HepG2 (cell line): ENCODE data around the gene ARHGEF10L. TPM values are rescaled to one million over a fixed set of nuclear protein-coding genes. Genes with fewer than 3 reads are reported as not detected.

Experiments used
- AHR ChIP-seq: IDR thresholded peaks from 2 replicates; pipeline ENCODE4 v1.6.1; 2018; ENCODE audit warnings: missing genetic modification reagents, missing compliant biosample characterization
- CAMTA2 ChIP-seq: sonication (generic); formaldehyde crosslinking; IDR thresholded peaks from 2 replicates; pipeline ENCODE4 v1.4.0; 2020; ENCODE audit warnings: mild to moderate bottlenecking, missing genetic modification reagents, borderline replicate concordance
- CEBPB ChIP-seq: IDR thresholded peaks from 2 replicates; pipeline ENCODE4 v1.6.1; 2011; ENCODE audit warnings: low read depth, low read length, improper control_type of control experiment, borderline replicate concordance
- CREB1 ChIP-seq, 2 experiments: fragments of 450-650 bp in 1 of 2; IDR thresholded peaks; 2 replicates each; pipeline ENCODE4 v1.6.1; 2016 to 2017; ENCODE audit warnings: control low read depth in 1 of 2, mild to moderate bottlenecking in 1 of 2, missing compliant biosample characterization in 1 of 2, missing genetic modification characterization in 1 of 2
- DPF2 ChIP-seq: sonication (generic); formaldehyde crosslinking; IDR thresholded peaks from 2 replicates; pipeline ENCODE4 v1.4.0; 2020; ENCODE audit warnings: mild to moderate bottlenecking, low read depth, missing genetic modification reagents, borderline replicate concordance
- ELF3 ChIP-seq: IDR thresholded peaks from 2 replicates; pipeline ENCODE4 v1.6.1; 2016; ENCODE audit warnings: missing genetic modification reagents, missing compliant biosample characterization
- GZF1 ChIP-seq: sonication (generic); formaldehyde crosslinking; IDR thresholded peaks from 2 replicates; pipeline ENCODE4 v1.5.1; 2020; ENCODE audit warnings: mild to moderate bottlenecking, missing genetic modification reagents
- HDAC2 ChIP-seq: sonication (generic); formaldehyde crosslinking; IDR thresholded peaks from 2 replicates; pipeline ENCODE4 v1.4.0; 2020; ENCODE audit warnings: missing genetic modification reagents
- MAF1 ChIP-seq: sonication (generic); formaldehyde crosslinking; IDR thresholded peaks from 2 replicates; pipeline ENCODE4 v1.5.0; 2020; ENCODE audit warnings: missing genetic modification reagents, borderline replicate concordance
- MIXL1 ChIP-seq: IDR thresholded peaks from 2 replicates; pipeline ENCODE4 v1.6.1; 2016
- MXD4 ChIP-seq: IDR thresholded peaks from 2 replicates; pipeline ENCODE4 v1.6.1; 2016; ENCODE audit warnings: mild to moderate bottlenecking, missing biosample characterization, missing genetic modification reagents
- MXI1 ChIP-seq: IDR thresholded peaks from 3 replicates; pipeline ENCODE4 v1.6.1; 2012; ENCODE audit warnings: low read depth, low read length, inconsistent platforms, borderline replicate concordance
- NR2F6 ChIP-seq, 2 experiments: IDR thresholded peaks; 2 replicates each; pipeline ENCODE4 v1.6.1; 2016; ENCODE audit warnings: antibody characterized with exemption in 1 of 2, mild to moderate bottlenecking in 1 of 2
- PHF8 ChIP-seq: sonication (generic); formaldehyde crosslinking; IDR thresholded peaks from 2 replicates; pipeline ENCODE4 v1.5.0; 2020; ENCODE audit warnings: missing genetic modification reagents
- RARA ChIP-seq: IDR thresholded peaks from 2 replicates; pipeline ENCODE4 v1.6.1; 2016; ENCODE audit warnings: missing genetic modification reagents, missing compliant biosample characterization
- SAP130 ChIP-seq: IDR thresholded peaks from 2 replicates; pipeline ENCODE4 v1.6.1; 2016; ENCODE audit warnings: low read depth
- SKI ChIP-seq: fragments of 450-650 bp; IDR thresholded peaks from one replicate; pipeline ENCODE4 v1.6.1; 2018; ENCODE audit warnings: mild to moderate bottlenecking; ENCODE audit not compliant: partially characterized antibody
- TEAD3 ChIP-seq: optimal IDR thresholded peaks from 2 replicates; pipeline ENCODE3; 2016; ENCODE audit warnings: borderline replicate concordance
- ZBTB38 ChIP-seq: sonication (generic); formaldehyde crosslinking; IDR thresholded peaks from 2 replicates; pipeline ENCODE4 v1.5.1; 2020; ENCODE audit warnings: mild to moderate bottlenecking, missing genetic modification reagents
- ZBTB7B ChIP-seq: sonication (generic); formaldehyde crosslinking; IDR thresholded peaks from 2 replicates; pipeline ENCODE4 v1.4.0; 2020; ENCODE audit warnings: missing genetic modification reagents
- ZMYM4 ChIP-seq: sonication (generic); formaldehyde crosslinking; IDR thresholded peaks from 2 replicates; pipeline ENCODE4 v1.8.1; 2023; ENCODE audit warnings: mild to moderate bottlenecking, missing genetic modification reagents
- ZNF138 ChIP-seq: sonication (generic); formaldehyde crosslinking; IDR thresholded peaks from 2 replicates; pipeline ENCODE4 v1.5.0; 2020; ENCODE audit warnings: mild to moderate bottlenecking, low read depth, missing genetic modification reagents
- ZNF570 ChIP-seq: sonication (generic); formaldehyde crosslinking; IDR thresholded peaks from 2 replicates; pipeline ENCODE4 v1.4.0; 2020; ENCODE audit warnings: mild to moderate bottlenecking, missing genetic modification reagents, borderline replicate concordance
- ZNF614 ChIP-seq: IDR thresholded peaks from 2 replicates; pipeline ENCODE4 v1.6.1; 2018; ENCODE audit warnings: missing biosample characterization, missing genetic modification reagents, inconsistent platforms, borderline replicate concordance
- ZSCAN9 ChIP-seq: IDR thresholded peaks from 2 replicates; pipeline ENCODE4 v1.6.1; 2016; ENCODE audit warnings: borderline replicate concordance
- polyA plus RNA-seq, 8 experiments: library from polyadenylated mRNA; depleted of rRNA in 3 of 8; stranded (reverse) in 7 of 8; unstranded in 1 of 8; fragments of >200 nt; fragmentation: Illumina TruSeq in 4 of 8; extraction: Trizol in 4 of 8; gene quantifications; 2 replicates each; pipeline versions ENCODE4 v1.2.1 to v1.2.3, GENCODE V29; 2011 to 2016; ENCODE audit warnings: low read depth in 4 of 8, missing spikeins in 1 of 8, mixed read lengths in 1 of 8; ENCODE audit not compliant: insufficient read depth in 1 of 8
- total RNA-seq, 5 experiments: library from RNA; depleted of rRNA; stranded (reverse); fragments of >200 nt; fragmentation: Illumina TruSeq; extraction: Trizol; gene quantifications; 2 replicates each; pipeline ENCODE4 v1.2.3, GENCODE V29; 2016; ENCODE audit warnings: low read depth in 1 of 5
- TF ChIP-seq, protein P1 (sequence below): sonication (generic); formaldehyde crosslinking; IDR thresholded peaks from 2 replicates; pipeline ENCODE4 v1.5.0; 2020; ENCODE audit warnings: missing genetic modification reagents
- TF ChIP-seq, protein P2 (sequence below): IDR thresholded peaks from 2 replicates; pipeline ENCODE4 v1.6.1; 2018; ENCODE audit warnings: missing genetic modification reagents, mild to moderate bottlenecking, missing compliant biosample characterization
- TF ChIP-seq, protein P3 (sequence below): sonication (generic); formaldehyde crosslinking; IDR thresholded peaks from 2 replicates; pipeline ENCODE4 v1.8.0; 2022; ENCODE audit warnings: mild to moderate bottlenecking, missing genetic modification reagents

ARHGEF10L gene
- total and polyA plus RNA-seq, 2 of the 13 experiments (the other 11 are each of a cell fraction or from before 2014, with no cell fraction given), result 46.5 to 78.3 TPM

DNA sequence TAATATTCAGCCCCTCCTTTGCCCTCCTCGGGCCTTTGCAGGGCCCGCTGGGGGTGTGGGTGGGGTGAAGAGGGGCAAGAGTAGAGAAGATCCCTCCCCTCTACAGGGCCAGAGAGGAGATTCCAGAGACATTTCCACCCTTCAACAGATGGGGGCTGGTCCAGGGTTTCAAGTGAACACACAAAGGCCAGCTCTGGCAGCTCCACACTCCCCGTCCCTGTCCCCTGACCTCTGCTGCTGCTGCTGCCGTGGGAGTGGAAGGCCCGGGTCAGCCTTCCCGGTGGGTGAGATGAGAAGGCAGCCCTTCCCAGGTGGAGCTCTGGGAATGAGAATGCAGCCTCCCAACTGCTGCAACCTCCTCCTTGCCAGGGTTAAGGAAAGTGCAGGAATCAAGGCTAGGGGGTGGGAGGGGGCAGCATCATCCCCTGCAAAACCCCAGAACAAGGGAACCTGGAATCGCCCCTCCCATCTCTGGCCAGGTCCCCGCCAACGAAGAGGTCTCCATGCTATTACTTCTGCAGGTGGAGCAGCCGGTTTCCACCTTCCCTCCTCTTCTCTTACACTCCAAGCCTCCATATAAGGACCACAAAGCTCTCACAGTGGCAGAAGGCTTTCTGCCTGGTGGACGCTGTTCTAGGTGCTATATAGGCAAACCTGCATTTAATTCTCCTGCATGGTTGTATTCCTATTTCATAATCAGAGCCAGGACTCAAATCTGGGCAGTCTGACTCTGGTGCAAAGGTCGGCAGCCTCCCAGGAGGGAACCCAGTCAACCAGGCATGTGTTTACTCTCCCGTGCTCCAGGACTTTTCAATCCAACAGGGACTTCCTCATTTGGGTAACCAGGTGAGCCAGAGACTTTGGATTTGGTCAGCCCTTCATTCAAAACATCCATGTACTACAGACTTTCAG lies 22.9 kb upstream of the ARHGEF10L start (continued):
- TF ChIP-seq, protein P1, sequence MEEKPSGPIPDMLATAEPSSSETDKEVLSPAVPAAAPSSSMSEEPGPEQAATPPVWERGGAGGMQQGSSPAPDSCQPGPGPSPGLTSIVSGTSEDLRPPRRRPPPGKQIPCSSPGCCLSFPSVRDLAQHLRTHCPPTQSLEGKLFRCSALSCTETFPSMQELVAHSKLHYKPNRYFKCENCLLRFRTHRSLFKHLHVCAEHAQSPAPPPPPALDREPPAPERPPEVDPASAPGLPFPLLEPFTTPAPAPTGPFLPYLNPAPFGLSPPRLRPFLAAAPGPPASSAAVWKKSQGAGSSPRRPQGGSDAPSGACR (CRISPR knock-in tag), result 0 out of 2 replicates have a peak, but pooled peaks have one; percentile 40
- TF ChIP-seq MIXL1 (CRISPR knock-in tag) (0 out of 2 replicates have a peak, but pooled peaks have one; percentile 17), ZSCAN9 (CRISPR knock-in tag) (peak; percentile 69; the same call in 1 of the 2 replicates), TEAD3 (CRISPR knock-in tag) (peak; percentile 56), DPF2 (CRISPR knock-in tag) (peak; percentile 37; the same call in 1 of the 2 replicates), CAMTA2 (CRISPR knock-in tag) (no peak), ZNF614 (CRISPR knock-in tag) (0 out of 2 replicates have a peak, but pooled peaks have one; percentile 25), GZF1 (no peak), NR2F6 (IDR thresholded peaks at IDR 0.05) (no peak), NR2F6 (CRISPR knock-in tag; IDR thresholded peaks at IDR 0.05) (0 out of 2 replicates have a peak, but pooled peaks have one; percentile 20), ELF3 (CRISPR knock-in tag) (peak; percentile 96), MXD4 (CRISPR knock-in tag) (peak; percentile 25; the same call in 1 of the 2 replicates), AHR (CRISPR knock-in tag) (no peak), ZMYM4 (CRISPR knock-in tag) (0 out of 2 replicates have a peak, but pooled peaks have one; percentile 22), HDAC2 (peak; percentile 57; the same call in 1 of the 2 replicates), ZNF570 (no peak), ZNF138 (CRISPR knock-in tag) (0 out of 2 replicates have a peak, but pooled peaks have one; percentile 19), MXI1 (peak; percentile 29; the same call in 1 of the 3 replicates), SAP130 (CRISPR knock-in tag) (peak; percentile 45; the same call in 1 of the 2 replicates), ZBTB7B (CRISPR knock-in tag) (peak; percentile 24; the same call in 1 of the 2 replicates), CEBPB (peak; percentile 69; the same call in 1 of the 2 replicates), RARA (CRISPR knock-in tag) (peak; percentile 60), ZBTB38 (CRISPR knock-in tag) (no peak), PHF8 (CRISPR knock-in tag) (no peak), MAF1 (CRISPR knock-in tag) (no peak), SKI (no peak), CREB1 (IDR thresholded peaks at IDR 0.05) (no peak), CREB1 (CRISPR knock-in tag; IDR thresholded peaks at IDR 0.05) (no peak; the same call in 1 of the 2 replicates)
- TF ChIP-seq, protein P2, sequence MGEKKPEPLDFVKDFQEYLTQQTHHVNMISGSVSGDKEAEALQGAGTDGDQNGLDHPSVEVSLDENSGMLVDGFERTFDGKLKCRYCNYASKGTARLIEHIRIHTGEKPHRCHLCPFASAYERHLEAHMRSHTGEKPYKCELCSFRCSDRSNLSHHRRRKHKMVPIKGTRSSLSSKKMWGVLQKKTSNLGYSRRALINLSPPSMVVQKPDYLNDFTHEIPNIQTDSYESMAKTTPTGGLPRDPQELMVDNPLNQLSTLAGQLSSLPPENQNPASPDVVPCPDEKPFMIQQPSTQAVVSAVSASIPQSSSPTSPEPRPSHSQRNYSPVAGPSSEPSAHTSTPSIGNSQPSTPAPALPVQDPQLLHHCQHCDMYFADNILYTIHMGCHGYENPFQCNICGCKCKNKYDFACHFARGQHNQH, result 0 out of 2 replicates have a peak, but pooled peaks have one; percentile 8
- TF ChIP-seq, protein P3, sequence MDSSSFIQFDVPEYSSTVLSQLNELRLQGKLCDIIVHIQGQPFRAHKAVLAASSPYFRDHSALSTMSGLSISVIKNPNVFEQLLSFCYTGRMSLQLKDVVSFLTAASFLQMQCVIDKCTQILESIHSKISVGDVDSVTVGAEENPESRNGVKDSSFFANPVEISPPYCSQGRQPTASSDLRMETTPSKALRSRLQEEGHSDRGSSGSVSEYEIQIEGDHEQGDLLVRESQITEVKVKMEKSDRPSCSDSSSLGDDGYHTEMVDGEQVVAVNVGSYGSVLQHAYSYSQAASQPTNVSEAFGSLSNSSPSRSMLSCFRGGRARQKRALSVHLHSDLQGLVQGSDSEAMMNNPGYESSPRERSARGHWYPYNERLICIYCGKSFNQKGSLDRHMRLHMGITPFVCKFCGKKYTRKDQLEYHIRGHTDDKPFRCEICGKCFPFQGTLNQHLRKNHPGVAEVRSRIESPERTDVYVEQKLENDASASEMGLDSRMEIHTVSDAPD (CRISPR knock-in tag), result peak; percentile 85
